Duodenal mucosa (tissue), 2 donors: ENCODE measurements around the gene PKP4.
A peak's percentile ranks its signal among the peaks of the same experiment; 100 is the strongest.

Experiments
- H3K27ac ChIP-seq: one replicate; pipeline ENCODE4 v1.7.0; 2013; ENCODE audit warnings: low read depth, low read length
- H3K27me3 ChIP-seq, 2 donors: one replicate each; pipeline ENCODE4 v1.7.0; 2013; ENCODE audit warnings: low read length in 2 of 2, control low read depth in 1 of 2; ENCODE audit not compliant: insufficient read depth in 2 of 2, control insufficient read depth in 1 of 2
- H3K36me3 ChIP-seq, 2 donors: one replicate each; pipeline ENCODE4 v1.7.0; 2013; ENCODE audit warnings: low read length in 2 of 2, control low read depth in 1 of 2; ENCODE audit not compliant: insufficient read depth in 2 of 2, control insufficient read depth in 1 of 2
- H3K4me1 ChIP-seq, 2 donors: one replicate each; pipeline ENCODE4 v1.7.0; 2013; ENCODE audit warnings: low read length in 2 of 2, control low read depth in 1 of 2; ENCODE audit not compliant: insufficient read depth in 2 of 2, control insufficient read depth in 1 of 2
- H3K4me3 ChIP-seq, 2 donors: one replicate each; pipeline ENCODE4 v1.7.0; 2013; ENCODE audit warnings: low read length in 2 of 2, low read depth in 1 of 2
- H3K9ac ChIP-seq, 2 donors: one replicate each; pipeline ENCODE4 v1.7.0; 2013; ENCODE audit warnings: low read length in 2 of 2, low read depth in 1 of 2
- H3K9me3 ChIP-seq, 2 donors: one replicate each; pipeline ENCODE4 v1.7.0; 2013; ENCODE audit warnings: low read length in 2 of 2, control low read depth in 1 of 2; ENCODE audit not compliant: control insufficient read depth in 1 of 2

PKP4 gene

DNA sequence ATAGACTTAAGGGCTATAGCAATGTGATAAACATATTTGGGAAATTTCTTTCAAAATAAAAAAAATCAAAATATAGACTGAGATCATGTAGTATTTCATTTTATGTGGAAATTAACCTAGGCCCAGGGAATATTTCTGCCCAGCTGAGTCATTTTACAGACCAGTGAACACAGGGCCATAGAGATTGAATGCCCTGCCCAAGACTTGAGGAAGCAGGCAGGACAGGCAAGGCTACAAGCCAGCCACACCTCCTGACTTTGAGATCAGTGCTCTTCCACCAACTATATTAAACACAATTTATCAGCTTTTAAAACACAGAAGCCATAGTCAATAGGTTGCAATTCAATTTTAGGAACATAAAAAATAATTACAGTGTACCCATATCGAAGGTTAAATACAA, 13.1 kb upstream of the PKP4 start:
- no peaks in the 10 kb centered on the region for H3K9me3 ChIP-seq
- no peaks in the 10 kb centered on the region for H3K27me3 ChIP-seq
- H3K27ac ChIP-seq = no peak overlapping the region
- H3K9ac ChIP-seq = no peak overlapping the region
- no peaks in the 10 kb centered on the region for H3K36me3 ChIP-seq
- H3K4me3 ChIP-seq = no peak overlapping the region
- no peaks in the 10 kb centered on the region for H3K4me1 ChIP-seq

GRCh38 chr2:158457092-158457825, 507 bp downstream of the PKP4 start:
- Histone ChIP-seq H3K9ac (peak overlapping the region; percentile 62 to 81), H3K9me3 (no peaks in the 10 kb centered on the region)

GRCh38 chr2:158457826-158458616, 1.3 kb downstream of the PKP4 start:
- Histone ChIP-seq H3K9me3 (no peaks in the 10 kb centered on the region), H3K9ac (peak overlapping the region; percentile 62 to 81), H3K4me1 (peaks cover 22 to 33% of the 10 kb centered on the region in 2 donors), H3K4me3 (peak overlapping the region; percentile 77 to 91), H3K36me3 (no peaks in the 10 kb centered on the region), H3K27ac (peak overlapping the region; percentile 88), H3K27me3 (no peaks in the 10 kb centered on the region)

More at GRCh38 chr2:158457092-158457825, 507 bp downstream of the PKP4 start:
- peaks cover 22 to 33% of the 10 kb centered on the region in 2 donors for H3K4me1 ChIP-seq
- H3K27me3 ChIP-seq = no peaks in the 10 kb centered on the region
- H3K27ac ChIP-seq = peak overlapping the region; percentile 88
- peak overlapping the region; percentile 77 to 91 for H3K4me3 ChIP-seq
- H3K36me3 ChIP-seq = no peaks in the 10 kb centered on the region

GRCh38 chr2:158458617-158458920, 1.8 kb downstream of the PKP4 start:
- H3K4me1 ChIP-seq = peaks cover 22 to 33% of the 10 kb centered on the region in 2 donors
- peak overlapping the region; percentile 62 to 81 for H3K9ac ChIP-seq
- H3K9me3 ChIP-seq = no peaks in the 10 kb centered on the region
- no peaks in the 10 kb centered on the region for H3K36me3 ChIP-seq
- H3K27ac ChIP-seq = no peak overlapping the region
- H3K4me3 ChIP-seq = peak overlapping the region; percentile 77 to 91
- no peaks in the 10 kb centered on the region for H3K27me3 ChIP-seq

GRCh38 chr2:158459161-158460003, 2.6 kb downstream of the PKP4 start:
- no peaks in the 10 kb centered on the region for H3K9me3 ChIP-seq
- no peaks in the 10 kb centered on the region for H3K36me3 ChIP-seq
- peaks cover 22 to 33% of the 10 kb centered on the region in 2 donors for H3K4me1 ChIP-seq
- no peak overlapping the region for H3K9ac ChIP-seq
- no peak overlapping the region for H3K27ac ChIP-seq
- H3K4me3 ChIP-seq = no peak overlapping the region
- H3K27me3 ChIP-seq = no peaks in the 10 kb centered on the region

DNA sequence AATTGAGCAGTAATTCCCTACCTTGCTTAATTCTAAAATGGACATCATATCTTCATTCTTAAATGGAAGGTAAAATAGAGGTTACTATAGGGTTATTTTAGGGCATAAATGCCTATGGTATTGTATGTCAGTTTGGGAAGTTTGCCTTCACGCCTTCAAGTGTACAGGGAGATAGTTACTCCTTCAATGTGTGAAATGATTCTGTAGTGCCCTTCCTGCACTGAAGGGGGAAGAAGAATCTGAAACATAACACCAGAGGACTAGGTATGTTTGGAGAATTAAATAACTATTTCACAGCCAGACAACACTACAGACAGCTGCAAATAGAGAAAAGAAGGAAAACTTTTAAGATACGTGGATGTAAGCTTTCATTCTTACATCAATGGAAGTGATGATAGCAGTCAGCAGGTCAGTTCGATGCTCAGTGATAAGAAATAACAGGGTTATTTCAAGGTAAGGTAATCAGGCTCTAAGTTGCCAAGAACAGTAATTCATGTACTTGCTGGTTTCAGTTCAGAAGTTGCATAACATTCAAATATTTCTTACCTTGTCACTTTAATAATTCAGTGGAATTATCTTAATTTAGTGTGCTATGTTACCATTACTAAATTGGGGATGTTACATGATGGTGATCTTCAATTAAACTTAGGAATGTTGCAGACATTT, 4.0 kb downstream of the PKP4 start:
- H3K4me3 ChIP-seq = peak overlapping the region in 1 of 2 donors; percentile 15
- H3K9me3 ChIP-seq = no peaks in the 10 kb centered on the region
- no peaks in the 10 kb centered on the region for H3K27me3 ChIP-seq
- no peaks in the 10 kb centered on the region for H3K36me3 ChIP-seq
- no peak overlapping the region for H3K9ac ChIP-seq
- H3K27ac ChIP-seq = no peak overlapping the region
- peaks cover 22 to 33% of the 10 kb centered on the region in 2 donors for H3K4me1 ChIP-seq

DNA sequence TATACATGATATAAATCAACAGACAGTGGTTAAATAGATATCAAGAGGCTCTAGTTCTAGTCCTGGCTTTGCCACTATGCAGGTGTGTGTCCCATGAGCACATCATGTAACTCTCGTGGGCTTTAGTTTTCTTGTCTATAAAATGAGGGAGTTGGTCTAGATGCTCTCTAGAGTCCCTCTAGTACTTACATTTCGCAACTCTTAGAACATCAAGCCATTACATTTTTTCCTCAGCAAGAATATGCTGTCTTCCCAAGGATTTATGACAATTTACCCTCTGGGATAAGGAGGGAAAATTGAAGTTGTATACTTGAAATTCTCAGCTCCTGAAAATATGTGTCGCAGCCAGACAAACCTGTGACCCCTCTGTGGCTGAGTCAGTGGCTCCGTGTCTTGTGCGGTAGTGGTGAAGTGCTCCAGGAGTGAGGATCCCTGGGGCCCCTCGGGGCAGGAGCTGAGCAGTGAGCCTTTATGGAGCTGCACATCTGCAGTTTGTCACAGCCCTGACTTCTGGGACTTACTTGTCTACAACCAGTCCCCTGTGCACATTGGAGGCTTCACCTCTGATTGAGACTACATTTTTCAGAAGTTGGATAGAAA, 6.8 kb downstream of the PKP4 start:
- Histone ChIP-seq H3K9ac (no peak overlapping the region), H3K27ac (no peak overlapping the region), H3K27me3 (no peaks in the 10 kb centered on the region), H3K36me3 (no peaks in the 10 kb centered on the region), H3K4me1 (peaks cover 8 to 22% of the 10 kb centered on the region in 2 donors), H3K4me3 (no peak overlapping the region), H3K9me3 (no peaks in the 10 kb centered on the region)

DNA sequence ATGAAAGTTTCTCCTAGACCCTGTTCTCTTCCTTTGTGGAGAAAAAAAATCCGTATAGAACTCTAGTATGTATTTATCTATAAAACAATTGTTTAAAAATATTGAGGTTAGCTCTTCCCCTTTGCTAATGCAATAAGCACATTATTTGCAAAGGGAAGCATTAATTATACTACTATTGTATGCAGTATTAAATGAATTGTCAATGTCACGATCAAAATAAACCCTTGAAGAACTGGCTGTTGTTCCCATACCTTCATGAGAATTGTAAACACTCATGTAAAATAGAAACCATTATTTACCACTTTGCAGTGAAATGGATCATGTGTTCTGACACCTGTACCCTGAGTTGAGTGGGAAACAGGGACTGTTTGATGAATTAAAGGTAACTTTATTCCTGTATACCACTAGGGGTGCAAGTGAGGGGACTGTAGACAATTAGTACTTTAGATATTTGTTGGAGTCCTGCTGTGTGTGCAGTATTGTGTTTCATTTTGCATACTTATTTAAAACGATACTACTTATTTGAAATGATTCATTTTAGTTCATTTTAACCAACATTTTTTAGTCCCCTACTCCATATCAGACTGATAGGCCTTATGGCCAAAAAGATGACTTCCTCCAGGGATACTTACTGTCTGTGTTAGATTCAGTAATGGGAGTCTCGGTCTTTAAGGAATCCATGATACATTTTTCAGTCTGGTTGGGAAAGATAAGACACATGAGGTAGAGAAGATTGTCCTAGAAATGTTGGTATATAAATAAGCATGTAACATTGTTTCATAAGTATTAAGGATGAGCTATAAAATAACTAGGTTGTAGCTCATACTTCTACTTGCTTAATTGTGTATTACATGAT, 7.9 kb downstream of the PKP4 start:
- H3K4me1 ChIP-seq = peaks cover 0 to 14% of the 10 kb centered on the region in 2 donors
- peaks cover 0 to under 1% of the 10 kb centered on the region in 2 donors for H3K36me3 ChIP-seq
- H3K27me3 ChIP-seq = no peaks in the 10 kb centered on the region
- H3K27ac ChIP-seq = no peak overlapping the region
- H3K9me3 ChIP-seq = no peaks in the 10 kb centered on the region
- H3K4me3 ChIP-seq = no peak overlapping the region
- H3K9ac ChIP-seq = no peak overlapping the region

- H3K27me3 ChIP-seq = no peaks in the 10 kb centered on the region
- no peak overlapping the region for H3K4me3 ChIP-seq
- H3K9ac ChIP-seq = no peak overlapping the region
- no peak overlapping the region for H3K27ac ChIP-seq
- H3K4me1 ChIP-seq = no peaks in the 10 kb centered on the region
- peaks cover 0 to 11% of the 10 kb centered on the region in 2 donors for H3K36me3 ChIP-seq
- no peaks in the 10 kb centered on the region for H3K9me3 ChIP-seq
Measured at GRCh38 chr2:158467248-158467647, 10.5 kb downstream of the PKP4 start.
